NK-92 treated with Interleukin-12 subunit alpha and Interleukin-12 subunit beta, amount 100 ng/mL, for 24 hours (cell line): ENCODE measurements around the gene EPHA10.
"Not testable (repeated sequence)": the region's sequence is repeated elsewhere in the genome, so short reads cannot be mapped to it uniquely, and the experiment has no call there.

Experiments
- DNase-seq: peaks from one replicate; lab custom pipeline; 2025; lab: John Stamatoyannopoulos, UW

The EPHA10 gene

DNA sequence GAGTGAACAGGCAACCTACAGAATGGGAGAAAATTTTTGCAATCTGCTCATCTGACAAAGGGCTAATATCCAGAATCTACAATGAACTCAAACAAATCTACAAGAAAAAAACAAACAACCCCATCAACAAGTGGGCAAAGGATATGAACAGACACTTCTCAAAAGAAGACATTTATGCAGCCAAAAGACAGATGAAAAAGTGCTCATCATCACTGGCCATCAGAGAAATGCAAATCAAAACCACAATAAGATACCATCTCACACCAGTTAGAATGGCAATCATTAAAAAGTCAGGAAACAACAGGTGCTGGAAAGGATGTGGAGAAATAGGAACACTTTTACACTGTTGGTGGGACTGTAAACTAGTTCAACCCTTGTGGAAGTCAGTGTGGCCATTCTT lies 6.5 kb upstream of the EPHA10 start:
- not testable (repeated sequence) for DNase-seq

DNA sequence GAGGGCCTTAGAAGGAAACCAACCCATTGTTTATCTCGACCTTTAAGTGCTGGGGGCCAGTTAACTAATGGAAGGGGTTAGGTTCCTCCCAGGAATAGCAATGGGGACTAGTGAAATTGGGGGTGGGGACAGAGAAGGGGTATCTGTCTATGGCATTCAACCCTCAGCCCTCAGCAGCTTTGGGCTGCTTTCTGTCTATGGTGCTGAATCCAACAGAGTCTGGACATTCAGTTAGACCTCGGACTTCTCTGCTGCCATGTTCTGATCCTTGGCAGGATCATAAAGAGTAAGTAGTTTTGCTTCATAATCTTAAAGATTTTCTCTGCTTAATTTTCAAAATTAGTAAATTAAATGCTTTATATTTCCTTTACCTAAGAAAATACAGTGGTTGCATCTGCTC lies 2.6 kb upstream of the EPHA10 start:
- no peak for DNase-seq

DNA sequence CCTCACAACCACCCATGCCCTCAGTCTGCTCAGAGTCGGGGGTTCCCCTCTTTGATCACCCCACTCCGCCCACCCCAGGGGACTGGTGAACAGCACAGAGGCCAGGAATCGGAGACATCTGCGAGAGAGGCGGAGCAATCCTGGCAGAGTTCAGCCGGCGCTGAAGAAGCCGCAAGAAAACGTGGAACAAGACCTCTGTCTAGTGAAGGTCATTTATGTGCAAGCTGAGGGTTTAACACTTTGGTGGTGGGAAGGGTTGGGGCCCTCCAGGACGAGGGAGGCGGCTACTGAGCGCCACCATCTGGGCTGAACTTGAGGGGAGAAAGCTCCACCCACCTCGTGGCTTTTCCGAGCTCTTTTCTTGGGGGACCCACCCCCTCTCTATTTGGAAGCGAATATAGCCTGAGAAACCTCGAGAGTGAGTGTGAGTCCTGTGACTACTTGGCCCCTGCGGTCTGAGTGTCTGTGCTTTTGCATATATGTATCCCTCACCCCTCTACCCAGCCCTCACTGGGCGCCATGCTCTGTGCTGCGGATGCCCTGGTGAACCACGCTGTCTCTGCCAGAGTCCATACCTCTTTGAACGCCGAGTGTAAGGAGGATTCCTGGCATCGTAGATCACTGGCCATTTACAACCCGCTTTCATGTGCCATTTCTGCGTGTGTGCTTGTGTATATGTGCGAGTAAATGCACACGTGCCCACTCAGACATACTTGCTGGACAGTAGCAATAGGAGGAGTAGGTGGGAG lies 1.2 kb upstream of the EPHA10 start:
- DNase-seq = no peak

DNA sequence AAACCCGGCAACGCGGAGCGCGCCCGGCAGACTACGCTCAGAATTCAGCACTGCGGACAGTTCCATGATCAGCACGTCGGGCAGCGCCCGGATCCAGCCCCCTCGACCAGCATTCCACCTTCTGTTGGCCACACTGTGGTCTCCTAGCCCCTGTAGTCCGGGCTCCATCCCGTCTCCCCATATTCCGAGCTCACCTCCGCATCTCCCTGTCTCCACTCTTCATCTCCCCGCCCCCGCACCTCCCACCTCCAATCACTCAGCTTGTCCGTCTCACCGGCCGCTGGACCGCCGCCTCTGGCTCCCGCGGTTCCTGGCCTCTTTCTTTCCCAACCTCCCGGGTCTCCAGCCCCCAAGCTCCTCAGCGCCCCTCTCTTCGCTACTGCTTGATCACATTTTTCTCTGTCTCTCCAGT lies 500 bp downstream of the EPHA10 start:
- no peak for DNase-seq

DNA sequence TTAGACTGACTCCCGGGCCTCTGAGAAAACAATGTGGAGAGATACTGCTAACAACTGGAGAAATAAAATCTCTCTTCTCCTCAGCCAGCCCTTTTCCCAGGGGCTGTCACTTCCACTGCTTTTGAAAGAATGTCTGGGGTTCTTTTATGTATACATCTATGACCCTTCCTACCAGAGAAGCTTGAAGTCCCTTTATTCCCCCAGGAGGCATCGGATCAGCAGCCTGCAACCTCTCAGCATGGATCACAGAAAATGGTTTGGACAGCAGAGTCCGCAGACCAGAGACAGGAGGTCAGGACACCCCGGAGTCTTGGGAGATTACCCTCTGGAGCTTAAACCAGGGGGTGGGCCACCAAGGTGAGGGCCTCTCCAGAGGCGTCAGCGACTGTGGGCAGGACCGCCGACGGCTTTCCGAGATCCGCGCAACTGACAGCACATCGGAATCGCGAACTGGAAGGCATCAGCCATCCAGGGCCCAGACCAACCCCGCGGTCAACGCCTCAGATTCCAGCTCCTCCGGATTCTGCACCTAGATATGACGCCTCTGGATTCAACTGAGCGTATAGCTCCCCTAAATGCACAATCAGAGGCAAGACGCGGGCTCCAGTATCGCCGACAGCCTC lies 1.0 kb downstream of the EPHA10 start:
- no peak for DNase-seq

DNA sequence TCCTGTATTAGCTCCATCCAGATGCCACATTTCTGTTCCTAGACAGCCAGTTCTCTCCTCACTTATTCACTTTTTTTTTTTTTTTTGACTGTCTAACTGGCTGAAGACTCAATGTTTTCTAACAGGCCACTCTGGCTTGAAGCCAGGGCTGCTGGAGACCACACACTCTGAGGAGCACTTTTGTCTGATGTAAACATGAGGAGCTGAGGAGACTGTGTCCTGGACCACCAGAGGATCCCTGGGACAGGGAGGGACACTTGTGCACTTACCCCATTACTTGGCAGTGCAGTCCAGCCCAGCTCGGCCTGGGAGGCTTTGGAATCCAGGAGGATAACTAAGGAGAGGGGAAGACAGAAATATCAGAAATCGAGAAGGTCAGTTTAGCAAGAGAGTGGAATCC lies 2.4 kb downstream of the EPHA10 start:
- no peak for DNase-seq

DNA sequence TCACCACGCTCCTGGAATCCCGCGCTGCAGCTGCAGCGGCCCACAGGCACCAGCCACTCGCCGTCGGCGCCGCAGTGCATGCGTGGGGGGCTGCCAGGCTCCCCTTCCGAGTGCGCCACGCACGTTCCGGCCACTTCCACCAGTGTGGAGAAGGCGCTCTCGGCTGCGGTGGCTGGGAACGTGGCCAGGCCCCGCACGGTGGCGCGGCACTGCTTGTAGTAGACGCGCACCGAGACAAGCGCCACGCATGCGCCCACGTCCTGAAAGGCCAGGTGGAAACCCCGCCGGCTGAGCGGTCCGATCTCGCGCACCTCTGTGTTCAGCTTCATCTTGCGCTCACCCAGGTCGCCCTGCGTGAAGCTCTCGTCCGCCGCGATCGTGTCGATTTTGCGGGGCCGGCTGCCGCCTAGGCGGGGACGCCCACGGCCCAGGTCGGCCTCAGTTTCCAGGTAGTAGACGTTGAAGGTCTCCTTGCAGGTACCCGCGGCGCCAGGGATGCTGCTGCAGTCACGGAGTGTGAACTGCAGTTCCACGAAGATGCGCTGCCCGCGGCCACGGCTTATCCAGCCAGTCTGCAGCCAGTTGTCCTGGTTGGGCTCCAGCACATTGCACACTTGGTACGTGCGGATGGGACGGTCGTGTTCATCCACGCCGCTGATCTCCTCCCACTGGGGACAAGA lies 3.4 kb downstream of the EPHA10 start:
- no peak for DNase-seq

DNA sequence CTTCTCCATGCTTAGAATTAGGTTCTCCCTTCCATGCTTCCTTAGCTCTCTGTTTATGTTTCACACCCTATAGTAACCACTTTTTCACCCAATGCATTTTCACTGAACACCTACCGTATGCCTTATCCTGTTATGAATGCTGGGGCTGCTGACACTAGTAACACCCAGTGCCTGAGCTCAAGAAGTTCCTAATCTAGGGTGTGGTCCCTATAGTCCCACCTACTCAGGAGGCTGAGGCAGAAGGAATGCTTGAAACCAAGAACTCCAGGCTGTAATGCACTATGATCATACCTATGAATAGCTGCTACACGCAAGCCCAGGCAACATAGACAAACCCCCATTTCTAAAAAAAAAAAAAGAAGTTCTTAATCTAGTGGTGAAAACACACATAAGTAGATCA lies 5.5 kb downstream of the EPHA10 start:
- DNase-seq = no peak

DNA sequence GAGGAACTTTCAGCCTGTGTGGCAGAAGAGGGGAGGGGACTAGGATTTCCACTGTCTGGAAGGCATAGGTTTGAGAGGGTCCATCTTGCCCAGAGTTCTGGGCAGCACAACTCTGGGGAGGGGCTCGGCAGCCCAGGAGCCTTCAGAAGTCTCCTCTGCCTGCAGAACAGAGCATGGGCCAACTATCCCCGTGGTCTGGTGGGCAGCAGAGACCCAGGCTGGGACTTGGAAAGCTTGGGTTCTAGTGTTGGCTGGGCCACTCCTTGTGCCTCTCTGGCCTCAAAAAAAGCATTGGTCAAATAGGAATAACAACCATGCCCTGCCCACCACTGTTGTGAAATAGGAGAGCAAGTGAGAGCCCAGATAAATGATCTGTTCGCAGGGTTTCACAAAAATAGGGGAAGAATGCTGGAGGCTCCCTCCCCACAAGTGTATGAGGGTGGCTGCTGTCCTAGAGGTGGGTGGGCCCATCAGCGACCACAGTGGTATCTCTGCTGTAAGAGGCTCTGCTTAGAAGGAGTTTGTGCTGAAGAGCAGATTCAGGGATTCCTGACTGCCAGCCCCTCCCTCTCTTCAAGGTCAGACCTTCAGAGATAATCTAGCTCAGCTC lies 8.9 kb downstream of the EPHA10 start:
- DNase-seq = no peak

DNA sequence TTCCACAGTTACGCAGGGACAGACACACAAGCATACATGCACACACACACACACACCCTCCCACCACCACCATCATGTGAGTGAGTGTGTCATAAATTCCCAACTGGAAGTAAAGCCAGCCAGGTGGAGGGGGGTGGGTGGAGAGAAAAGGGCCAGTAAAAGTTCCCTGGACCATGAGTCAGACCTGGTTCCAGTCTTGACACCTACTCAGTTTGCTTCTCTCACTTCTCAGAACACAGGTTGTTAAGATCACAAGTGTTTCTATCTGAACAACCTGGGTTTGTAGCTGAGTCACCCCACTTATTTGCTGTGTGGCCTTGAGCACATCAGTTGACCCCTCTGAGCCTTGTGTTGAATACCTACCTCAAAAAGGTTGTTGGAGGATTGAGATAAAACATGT lies 9.6 kb downstream of the EPHA10 start:
- DNase-seq = peak; percentile 13

DNA sequence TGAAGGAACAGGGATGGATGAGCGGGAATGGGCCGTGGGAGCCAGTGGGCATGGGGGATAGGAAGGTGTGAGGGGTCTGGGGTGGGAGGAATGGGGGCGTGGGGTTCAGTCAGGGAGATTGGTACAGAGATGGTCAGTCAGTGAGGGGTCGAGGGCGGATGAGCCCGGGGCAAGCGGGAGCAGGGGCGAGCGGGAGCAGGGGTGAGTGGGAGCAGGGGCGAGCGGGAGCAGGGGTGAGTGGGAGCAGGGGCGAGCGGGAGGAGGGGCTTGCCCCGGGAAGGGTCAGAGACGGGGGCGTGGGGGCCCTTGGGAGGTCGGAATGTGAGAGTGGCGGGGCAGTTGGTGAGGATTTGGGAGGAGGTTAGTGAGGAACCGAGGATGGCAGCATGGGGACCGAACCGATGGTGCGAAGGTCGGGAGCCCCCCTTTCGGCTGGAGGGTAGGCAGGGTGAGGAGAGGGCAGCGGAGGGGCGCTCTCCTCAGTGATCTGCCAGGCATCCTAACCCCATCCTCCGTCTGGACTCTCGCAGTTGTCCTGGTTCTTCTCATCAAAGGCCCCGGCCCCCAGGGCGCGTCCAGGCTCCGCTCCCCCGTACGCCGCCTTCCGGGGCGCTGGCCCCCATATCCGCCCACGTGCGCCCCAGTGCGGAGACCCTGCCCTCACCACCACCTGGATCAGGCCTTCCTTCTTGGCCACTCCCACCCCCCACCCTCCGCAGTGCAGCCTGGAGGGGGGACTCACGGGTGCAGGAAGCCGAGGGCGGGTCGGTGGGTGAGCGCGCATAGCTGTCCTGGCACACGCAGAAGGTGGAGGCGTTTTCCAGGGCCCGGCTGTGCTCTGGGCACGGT lies 11.2 kb downstream of the EPHA10 start:
- no peak for DNase-seq

DNA sequence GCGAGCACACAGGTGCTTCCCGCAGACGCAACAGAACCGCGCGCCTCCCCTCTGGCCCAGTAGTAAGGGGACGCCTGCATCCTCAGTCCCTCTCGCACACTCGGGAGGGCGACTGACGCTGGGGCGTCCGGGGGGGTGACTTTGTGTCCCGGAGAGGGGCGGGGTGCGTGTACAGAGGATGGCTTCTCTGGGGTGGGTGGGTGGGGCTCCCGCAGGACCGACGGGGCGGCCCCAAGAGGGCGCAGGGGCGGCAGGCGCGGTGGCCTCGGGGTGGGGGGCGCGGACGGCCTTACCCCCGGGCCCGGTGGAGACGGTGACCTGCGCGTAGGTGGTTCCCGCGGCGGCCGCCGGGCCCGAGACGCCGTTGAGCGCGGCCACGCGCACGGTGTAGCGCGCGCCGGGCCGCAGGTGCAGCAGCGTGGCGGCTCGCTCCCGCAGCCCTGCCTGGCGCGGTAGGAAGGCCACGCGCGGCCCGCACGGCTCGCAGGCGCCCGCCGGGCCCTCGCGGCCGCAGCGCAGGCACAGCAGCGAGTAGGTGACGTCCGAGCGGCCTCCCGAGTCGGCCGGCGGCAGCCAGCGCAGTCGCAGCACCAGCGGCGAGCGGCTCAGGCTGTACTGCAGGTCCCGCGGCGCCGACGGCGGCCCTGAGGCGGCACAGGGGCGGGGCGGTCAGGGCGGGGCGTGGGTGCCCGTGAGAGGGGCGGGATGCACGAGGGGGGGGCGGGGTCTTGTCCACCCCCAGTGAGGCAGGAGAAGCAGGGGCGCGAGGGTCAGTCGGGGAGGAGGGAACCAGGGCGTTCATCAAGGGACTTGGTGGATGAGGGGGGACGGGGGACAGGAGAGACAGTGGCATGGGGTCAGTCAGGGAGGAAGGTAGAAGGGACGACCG lies 12.1 kb downstream of the EPHA10 start:
- DNase-seq = no peak

DNA sequence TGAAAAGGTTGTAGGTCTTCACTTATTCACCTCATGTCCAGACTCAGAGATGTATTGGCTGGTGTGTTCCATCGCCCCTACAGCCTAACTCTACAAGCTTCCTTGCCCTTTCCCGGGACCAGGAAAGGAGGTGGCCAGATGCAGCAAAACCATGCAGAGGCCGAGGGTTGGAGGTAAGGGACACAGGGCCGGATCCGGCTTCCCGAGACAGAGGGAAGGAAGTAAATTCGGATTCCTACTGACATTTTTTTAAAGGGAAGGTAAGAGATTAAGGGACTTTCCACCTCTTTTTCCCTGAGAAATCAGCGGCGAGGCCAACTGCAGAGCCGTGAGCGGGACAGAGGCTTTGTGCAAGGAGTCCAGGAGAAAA lies 12.7 kb downstream of the EPHA10 start:
- no peak for DNase-seq

DNA sequence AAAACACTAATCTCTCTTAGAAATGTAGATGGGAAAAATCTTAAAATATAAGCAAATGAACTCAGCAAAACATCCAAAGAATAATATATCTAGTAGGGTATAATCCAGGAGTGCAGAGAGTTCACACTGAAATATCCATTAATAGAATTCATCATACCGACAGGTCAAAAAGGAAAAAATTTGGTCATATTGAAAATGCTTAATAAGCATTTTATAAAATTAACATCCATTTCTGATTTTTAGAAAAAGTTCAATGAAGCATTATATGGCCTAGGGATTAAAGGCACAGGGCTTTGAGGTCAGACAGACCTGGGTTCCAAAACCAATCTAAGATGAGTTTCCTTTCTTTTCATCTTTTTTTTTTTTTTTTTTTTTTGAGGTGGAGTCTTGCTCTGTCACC lies 16.4 kb downstream of the EPHA10 start:
- DNase-seq = no peak

DNA sequence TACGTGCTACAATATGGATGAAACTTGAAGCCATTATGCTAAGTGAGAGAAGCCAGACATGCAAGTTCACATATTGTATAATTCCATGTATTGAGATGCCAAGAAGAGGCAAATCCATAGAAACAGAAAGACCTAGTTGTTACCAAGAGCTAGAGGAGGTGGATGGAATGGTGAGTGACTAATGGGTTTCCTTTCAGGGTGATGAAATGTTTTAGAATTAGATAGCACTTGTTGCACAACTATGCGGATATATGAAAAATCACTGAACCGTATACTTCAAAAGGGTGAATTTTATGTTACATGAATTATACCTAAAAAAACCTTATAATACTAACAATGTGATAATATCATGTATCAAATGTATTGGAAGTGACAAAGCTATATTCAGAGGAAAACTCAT lies 18.1 kb downstream of the EPHA10 start:
- DNase-seq = no peak

DNA sequence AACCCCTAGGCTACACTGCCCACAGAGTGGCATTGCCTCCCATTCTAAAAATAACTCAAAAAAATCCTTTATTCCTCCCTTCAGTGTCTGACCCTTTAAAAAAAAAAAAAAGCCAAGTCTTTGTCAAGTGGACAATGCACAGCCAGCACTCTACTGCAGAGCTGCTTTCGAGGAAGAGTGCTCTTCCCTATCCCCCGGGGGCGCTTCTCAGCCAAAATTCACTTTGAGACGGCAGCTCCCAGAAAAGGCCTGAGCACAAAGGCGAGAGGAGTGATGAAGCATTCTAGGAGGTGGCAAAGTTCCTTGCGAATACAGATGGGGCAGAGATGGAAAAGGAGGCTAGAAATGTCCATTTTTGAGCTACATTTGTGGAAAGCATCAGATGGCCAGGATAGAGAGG lies 23.3 kb downstream of the EPHA10 start:
- DNase-seq = no peak

DNA sequence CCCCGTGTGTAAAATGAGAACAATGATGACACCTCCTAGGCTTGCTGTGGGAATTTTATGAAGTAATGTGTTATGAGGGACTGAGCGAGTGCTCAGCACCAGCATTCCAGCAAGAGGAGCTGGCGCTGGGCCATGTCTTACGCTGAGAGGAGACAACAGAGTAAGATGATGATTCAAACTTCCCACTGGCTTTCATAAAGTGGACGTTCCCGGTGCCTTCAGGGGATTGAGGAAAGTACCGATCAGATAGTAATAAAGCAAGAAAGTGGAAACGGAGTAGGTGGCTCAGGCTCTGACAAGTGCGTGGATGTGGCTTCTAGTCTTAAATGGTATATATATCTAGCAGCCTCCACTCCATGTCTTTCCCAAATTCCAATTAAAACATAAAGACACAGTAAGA lies 23.8 kb downstream of the EPHA10 start:
- DNase-seq = no peak

DNA sequence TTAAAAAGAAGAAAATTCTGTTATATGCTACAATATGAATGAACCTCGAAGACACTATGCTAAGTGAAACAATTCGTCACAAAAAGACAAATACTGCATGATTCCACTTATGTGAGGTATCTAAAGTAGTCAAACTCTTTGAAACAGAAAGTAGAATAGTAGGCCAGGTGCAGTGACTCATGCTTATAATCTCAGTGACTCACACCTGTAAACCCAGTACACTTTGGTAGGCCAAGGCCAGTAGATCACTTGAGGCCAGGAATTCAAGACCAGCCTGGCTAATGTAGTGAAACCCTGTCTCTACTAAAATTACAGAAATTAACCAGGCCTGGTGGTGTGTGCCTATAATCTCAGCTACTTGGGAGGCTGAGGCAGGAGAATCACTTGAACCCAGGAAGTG lies 25.7 kb downstream of the EPHA10 start:
- DNase-seq = no peak

DNA sequence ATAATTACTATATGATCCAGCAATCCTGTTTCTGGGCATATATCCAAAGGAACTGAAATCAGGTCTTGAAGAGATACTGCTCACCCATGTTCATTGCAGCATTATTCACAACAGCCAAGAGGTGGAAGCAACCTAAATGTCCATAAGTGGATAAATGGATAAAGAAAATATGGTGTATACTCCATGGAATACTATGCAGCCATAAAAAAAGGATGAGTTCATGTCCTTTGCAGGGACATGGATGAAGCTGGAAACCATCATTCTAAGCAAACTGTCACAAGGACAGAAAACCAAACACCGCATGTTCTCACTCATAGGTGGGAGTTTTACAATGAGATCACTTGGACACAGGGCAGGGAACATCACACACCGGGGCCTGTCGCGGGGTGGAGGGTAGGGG lies 26.3 kb downstream of the EPHA10 start:
- not testable (repeated sequence) for DNase-seq

DNA sequence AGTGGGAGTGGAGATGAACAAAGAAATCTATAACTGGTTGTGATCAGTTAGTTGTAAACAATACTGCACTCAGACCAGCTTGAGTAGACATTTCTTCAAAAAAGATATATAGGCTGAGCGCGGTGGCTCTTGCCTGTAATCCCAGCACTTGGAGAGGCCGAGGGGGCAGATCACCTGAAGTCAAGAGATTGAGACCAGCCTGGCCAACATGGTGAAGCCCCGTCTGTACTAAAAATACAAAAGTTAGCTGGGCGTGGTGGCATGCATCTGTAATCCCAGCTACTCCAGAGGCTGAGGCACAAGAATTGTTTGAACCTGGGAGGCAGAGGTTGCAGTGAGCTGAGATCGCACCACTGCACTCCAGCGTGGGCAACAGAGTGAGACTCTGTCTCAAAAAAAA lies 26.9 kb downstream of the EPHA10 start:
- not testable (repeated sequence) for DNase-seq
